HG03097 (cell line): ENCODE data around the gene PRRX1.

Source experiments
- ATAC-seq: cut with Tn5 transposase; IDR thresholded peaks from one replicate; pipeline ENCODE4 v1.9.1; 2021; ENCODE audit not compliant: unreplicated experiment, low FRiP score

PRRX1 gene

GRCh38 chr1:170749959-170750358 lies 86.0 kb downstream of the PRRX1 start:
- ATAC-seq, result no peak

- ATAC-seq, result no peak
Observed at GRCh38 chr1:170755795-170756194, 91.9 kb downstream of the PRRX1 start.

GRCh38 chr1:170758992-170759391 lies 95.1 kb downstream of the PRRX1 start:
- no peak for ATAC-seq

DNA sequence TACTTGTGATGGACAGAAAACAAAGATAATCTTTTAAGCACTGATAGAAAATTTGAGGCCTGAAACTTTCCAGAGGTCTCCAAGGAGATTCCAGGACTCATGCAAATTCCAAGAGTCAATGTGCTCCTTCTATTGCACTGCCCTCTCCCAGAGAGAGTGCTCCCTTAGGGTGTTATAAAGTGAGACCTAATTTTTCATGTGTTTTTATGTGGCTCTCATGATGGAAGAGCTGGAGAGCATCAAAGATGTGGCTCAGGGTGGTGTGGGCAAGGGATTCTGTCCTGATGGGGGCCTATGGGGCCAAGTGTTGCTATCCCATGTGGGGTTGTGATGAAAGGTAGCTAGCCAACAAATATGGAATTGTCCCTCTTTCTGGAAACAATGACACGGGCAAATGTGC lies 101.3 kb downstream of the PRRX1 start:
- ATAC-seq, result no peak

DNA sequence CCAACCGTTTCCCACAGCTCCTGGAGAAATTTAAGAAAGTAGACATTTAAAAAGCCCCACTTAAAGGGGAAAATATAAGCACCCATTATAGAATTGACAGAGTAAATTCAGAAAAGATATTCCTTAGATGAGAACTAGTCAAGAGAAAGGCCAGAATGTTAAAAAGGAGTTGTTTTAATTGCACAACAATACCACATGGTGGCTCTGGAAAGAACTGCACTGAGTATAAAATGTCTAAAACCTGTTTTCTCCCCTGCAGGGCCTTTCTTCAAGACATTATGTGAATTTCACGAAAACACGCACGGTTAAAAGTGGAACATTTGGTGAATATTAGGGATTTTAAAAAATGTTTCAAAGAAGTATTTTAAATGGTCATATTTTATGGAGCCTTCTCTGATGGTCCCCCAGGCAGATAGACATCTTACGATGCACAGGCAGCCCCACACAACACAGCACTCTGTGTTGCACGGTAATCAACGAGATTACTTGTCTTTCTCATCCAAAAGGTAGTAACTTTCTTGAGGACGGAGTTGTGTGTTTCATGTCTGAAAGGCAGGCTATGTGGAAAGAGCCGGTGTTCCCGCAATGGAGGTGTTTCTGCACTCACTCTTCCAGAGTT lies 101.9 kb downstream of the PRRX1 start:
- no peak for ATAC-seq

DNA sequence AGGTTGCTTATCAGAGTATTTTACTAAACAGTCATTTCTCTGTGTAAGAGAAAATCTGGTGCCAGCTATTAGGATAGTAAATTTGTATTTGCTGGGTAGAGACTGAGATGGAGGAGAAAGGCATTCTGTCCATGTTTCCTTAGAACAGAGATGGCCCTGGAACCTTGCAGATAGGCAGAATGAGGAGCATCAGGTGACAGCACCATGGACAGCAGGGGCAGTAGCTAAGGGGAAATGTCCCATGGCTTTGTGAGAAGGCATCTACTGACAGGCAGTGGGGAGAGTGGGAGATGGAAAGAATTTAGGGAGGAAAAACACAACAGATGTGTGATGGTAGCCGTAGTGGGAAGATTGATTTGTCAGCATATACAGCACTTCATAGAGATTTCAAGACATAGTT lies 105.0 kb downstream of the PRRX1 start:
- no peak for ATAC-seq

GRCh38 chr1:170769691-170770090 lies 105.8 kb downstream of the PRRX1 start:
- no peak for ATAC-seq

- ATAC-seq, result no peak
Observed at GRCh38 chr1:170770254-170770653, 106.3 kb downstream of the PRRX1 start.

- no peak for ATAC-seq
Observed at GRCh38 chr1:170776252-170776651, 112.3 kb downstream of the PRRX1 start.

DNA sequence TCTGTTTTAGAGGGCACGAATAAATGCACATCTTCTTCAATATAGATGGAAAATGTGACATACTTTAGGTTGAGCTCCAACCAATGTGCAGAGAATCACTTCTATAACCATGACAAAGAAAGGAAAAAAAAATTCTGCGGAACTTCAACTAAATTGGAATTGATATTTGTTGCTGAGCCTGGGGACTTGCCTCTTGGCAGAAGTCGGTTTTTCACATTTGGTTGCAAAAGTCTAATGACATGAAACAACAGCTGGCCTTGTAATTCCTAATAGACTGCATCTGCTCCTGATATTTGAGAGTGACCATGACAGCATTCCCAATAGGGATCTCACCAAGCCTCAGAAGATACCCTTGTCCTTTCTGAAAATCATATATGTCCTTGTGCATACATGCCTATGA lies 112.8 kb downstream of the PRRX1 start:
- ATAC-seq, result no peak
